T-helper 22 cell (primary cell): ENCODE measurements around the gene CEACAM4.

Experiments used
- DNase-seq: peaks from one replicate; pipeline ENCODE4 v3.0.0-alpha.2; 2020; ENCODE audit warnings: low read depth

Gene CEACAM4

GRCh38 chr19:41616792-41617621 lies 9.9 kb downstream of the CEACAM4 start:
- no peak for DNase-seq

GRCh38 chr19:41615207-41615606 lies 11.7 kb downstream of the CEACAM4 start:
- DNase-seq: no peak

- no peak for DNase-seq
These were observed 14.4 kb downstream of the CEACAM4 start for GRCh38 chr19:41612483-41612882.

- DNase-seq: no peak
These were observed 16.1 kb downstream of the CEACAM4 start for GRCh38 chr19:41610789-41611188.

- DNase-seq: no peak
These were observed 19.2 kb downstream of the CEACAM4 start for GRCh38 chr19:41607668-41608067.

- DNase-seq: no peak
These were observed 20.5 kb downstream of the CEACAM4 start for GRCh38 chr19:41606215-41606837.

GRCh38 chr19:41604831-41605230 lies 22.0 kb downstream of the CEACAM4 start:
- DNase-seq: no peak

GRCh38 chr19:41601771-41602170 lies 25.1 kb downstream of the CEACAM4 start:
- no peak for DNase-seq

GRCh38 chr19:41599175-41599966 lies 27.5 kb downstream of the CEACAM4 start:
- no peak for DNase-seq

GRCh38 chr19:41597600-41598041 lies 29.3 kb downstream of the CEACAM4 start:
- peak; percentile 48 for DNase-seq

GRCh38 chr19:41595890-41596280 lies 31.0 kb downstream of the CEACAM4 start:
- DNase-seq: no peak

- DNase-seq: peak; percentile 32
These were observed 31.5 kb downstream of the CEACAM4 start for GRCh38 chr19:41595258-41595889.

GRCh38 chr19:41591951-41592562 lies 34.8 kb downstream of the CEACAM4 start:
- no peak for DNase-seq

GRCh38 chr19:41590936-41591335 lies 35.9 kb downstream of the CEACAM4 start:
- DNase-seq: no peak

GRCh38 chr19:41589371-41589770 lies 37.5 kb downstream of the CEACAM4 start:
- DNase-seq: no peak

- DNase-seq: no peak
These were observed 38.2 kb downstream of the CEACAM4 start for GRCh38 chr19:41588497-41589209.

GRCh38 chr19:41587838-41588210 lies 39.0 kb downstream of the CEACAM4 start:
- no peak for DNase-seq

- DNase-seq: no peak
These were observed 39.6 kb downstream of the CEACAM4 start for GRCh38 chr19:41587101-41587837.

- no peak for DNase-seq
These were observed 40.8 kb downstream of the CEACAM4 start for GRCh38 chr19:41586064-41586463.

- DNase-seq: no peak
These were observed 41.9 kb downstream of the CEACAM4 start for GRCh38 chr19:41584931-41585330.
